Stimulated activated CD4-positive, alpha-beta T cell treated with anti-CD3 and anti-CD28 coated beads, Interleukin-4, amount 100 ng/mL, for 24 hours (primary cell): ENCODE data around the gene CNTN4.
"Not testable (repeated sequence)": the region's sequence is repeated elsewhere in the genome, so short reads cannot be mapped to it uniquely, and the experiment has no call there.

ENCODE experiments used
- DNase-seq: peaks from one replicate; pipeline ENCODE4 v3.0.0-alpha.2; 2020

CNTN4 gene

DNA sequence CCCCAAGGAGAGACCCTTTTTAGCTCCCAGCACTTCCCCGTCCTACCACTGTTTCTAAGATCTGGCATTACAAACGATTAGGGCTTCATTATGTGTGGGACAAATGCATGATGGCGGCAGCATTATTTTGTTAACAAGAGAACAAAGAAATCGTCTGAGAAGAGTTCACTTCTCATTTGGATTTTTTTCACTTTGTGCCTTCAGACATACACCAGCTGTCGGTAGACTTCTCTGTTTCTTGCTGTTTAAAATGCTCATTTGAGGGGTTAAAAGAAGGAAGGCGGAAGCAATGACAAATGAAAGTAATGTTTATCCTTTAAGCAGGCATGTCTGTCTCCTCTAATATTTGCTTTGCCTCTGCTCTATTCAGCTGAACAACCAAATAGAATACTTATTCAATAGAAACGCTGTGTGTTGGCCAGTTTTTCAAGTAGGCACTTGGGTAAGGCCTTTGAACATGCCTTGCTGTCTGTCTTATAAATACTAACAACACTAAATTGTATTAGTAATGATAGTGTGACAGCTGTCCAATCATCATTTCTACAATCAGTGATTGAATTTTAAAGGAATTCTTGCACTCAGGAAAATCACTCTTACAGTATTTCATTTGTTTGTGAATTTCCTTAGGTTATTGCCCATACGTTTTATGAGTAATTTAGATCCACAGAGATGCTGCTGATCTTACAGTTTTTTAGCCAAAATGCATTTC, 629.1 kb downstream of the CNTN4 start:
- no peak for DNase-seq

DNA sequence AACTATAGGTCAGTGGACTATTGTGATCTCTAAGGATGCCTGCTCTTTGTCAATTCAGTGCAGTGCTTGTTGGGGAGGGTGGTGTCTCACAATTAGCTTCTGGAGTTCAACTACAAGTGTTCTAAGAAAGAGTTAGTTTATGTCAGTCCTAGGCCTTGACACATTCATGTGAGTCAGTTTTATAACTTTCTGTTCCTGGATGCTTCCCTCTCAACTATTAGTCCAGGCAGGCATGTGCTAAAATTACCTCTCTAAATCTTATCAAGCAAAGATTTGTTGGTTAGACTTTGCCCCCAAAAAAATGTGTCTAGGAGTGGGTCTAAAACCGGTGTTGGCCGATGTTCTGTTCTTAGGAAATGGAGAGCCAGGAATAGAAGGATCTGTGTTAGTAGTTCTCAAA, 633.2 kb downstream of the CNTN4 start:
- no peak for DNase-seq

DNA sequence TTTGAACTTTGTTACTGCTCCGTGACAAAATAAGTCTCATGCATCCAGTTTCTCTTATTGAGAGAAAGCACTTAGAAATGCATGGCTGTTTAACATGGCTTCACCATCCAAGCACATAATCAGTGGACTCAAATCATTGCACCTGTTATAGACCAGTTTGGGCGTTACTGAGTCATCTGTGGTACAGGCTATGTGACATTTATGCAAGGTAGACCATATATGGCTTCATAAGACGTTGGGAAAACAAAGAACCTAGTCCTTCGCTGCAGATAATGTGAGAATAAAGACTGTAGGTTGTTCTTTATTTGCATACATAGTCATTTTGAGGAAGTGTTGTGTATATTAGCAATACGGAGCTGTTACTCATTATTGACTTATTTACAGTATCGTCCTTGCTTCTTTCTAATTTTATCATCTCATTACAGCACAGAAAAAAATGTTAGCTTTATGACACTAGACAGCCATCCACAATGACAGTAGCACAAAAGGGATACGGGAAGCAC, 636.8 kb downstream of the CNTN4 start:
- no peak for DNase-seq

DNA sequence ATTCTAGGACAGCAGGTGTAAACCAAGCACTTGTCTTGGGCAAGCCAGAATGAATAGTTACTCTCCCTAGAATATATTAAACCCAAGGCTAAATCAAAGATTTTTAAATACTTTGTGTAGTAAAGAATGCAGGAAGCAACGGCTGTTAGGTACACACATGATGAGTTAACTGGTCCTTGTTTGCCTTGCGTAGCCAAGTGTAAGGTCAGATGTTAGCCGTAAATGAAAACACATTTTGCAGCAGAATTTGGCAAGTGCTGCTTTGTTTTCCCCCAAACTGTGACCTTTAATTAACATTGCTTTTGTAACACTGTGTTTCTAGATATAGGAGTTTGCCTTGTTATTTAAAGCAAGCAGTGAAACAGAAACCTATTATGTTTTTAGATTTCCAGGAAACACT, 642.9 kb downstream of the CNTN4 start:
- DNase-seq = no peak

DNA sequence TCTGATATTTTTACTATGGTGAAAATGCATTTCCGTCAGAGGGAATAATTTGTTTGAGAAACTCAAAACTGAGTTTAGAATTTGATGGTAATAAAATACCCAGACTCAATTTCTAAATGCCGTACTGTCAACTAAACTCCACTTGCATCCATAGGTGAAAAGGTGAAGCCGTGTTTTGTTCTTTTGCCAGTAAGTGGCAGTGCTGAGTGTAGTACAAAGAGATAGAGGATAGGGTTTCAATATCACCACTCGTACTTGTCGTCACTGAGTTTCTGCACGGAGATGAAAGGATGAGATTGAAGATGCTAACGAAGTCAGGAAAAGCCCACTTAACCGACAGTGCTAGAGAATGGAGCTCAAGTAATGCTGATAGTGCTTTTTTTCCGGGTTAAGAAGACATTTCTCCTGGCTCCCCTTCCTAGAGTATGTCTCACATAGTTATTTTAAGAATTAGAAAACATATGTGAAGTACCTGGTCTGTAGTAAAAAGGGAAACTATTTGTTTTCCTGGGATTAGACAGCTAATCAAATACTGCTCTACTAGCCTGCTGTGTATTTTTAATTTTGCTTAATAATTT, 666.4 kb downstream of the CNTN4 start:
- no peak for DNase-seq

DNA sequence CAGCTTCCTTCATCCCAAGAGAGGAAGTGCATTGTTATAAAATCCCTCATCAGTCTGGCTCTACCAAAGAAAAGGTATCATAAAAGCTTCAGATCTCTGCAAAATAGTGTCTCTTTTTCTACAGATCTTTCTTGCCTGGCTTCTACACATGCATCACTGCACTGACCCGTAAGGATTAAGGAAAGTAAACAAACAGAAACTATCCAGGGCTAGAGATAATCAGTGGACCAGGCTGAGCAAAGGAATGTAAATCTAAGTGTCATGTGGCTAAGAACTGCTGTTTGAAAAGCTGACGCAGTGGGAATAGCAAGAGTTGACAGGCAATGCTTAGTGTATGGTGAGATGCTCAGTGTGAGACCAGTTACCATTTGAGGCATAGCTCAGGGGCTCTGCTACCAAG, 671.8 kb downstream of the CNTN4 start:
- DNase-seq = no peak

DNA sequence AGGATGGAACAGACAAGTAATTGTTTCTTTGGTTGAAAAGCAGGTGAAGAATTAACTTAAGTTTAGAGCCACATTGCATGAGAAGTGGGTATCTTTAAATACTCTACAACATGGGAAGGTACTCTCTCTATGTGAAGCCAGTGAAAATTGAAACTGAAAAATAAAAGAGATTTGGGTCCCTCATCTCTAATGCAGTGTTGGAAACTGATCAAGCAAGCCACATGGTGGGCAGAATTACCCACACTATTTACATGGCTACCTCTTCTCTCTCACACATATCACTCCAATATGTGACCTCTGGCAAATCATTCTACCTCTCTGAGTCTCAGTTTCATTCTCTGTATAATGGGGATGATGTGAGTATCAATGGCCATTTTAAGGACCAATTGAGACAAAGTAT, 672.5 kb downstream of the CNTN4 start:
- no peak for DNase-seq

DNA sequence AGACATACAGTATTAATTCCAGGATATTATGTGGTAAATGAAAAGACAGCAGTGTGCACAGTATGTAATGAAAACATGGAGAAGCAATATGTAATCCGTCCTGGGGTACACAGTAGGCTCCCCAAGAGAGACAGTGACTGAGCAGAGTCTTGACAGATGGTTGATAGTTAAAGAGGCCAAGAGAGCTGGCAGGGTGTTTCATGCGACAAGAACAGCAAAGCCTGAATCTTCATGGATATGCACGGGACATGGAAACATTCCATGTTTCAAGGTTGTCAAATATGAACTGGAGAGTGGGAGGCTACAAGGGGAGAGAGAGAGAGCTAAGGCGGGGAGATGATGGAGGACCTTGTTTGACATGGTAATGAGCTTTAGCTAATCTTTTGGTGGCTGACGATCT, 673.1 kb downstream of the CNTN4 start:
- no peak for DNase-seq

DNA sequence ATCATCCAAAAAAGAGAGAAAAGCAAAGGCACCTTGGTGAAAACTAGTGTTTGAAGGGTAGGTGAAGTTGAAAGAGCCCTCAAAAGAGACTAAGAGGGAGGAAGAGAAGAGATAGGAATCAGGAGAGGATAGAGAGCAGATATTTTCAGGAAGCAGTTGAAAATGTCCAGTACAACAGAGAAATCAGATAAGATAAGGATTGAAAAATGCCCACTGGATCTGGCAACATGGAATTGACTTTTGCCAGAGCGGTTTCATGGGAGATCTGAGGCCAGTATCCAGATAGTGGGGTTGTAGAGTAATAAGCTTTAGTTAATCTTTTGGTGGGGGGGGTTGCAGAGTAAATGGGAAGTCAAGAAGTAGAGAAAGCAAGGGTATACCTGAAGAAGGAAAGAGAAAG, 674.1 kb downstream of the CNTN4 start:
- DNase-seq = no peak

DNA sequence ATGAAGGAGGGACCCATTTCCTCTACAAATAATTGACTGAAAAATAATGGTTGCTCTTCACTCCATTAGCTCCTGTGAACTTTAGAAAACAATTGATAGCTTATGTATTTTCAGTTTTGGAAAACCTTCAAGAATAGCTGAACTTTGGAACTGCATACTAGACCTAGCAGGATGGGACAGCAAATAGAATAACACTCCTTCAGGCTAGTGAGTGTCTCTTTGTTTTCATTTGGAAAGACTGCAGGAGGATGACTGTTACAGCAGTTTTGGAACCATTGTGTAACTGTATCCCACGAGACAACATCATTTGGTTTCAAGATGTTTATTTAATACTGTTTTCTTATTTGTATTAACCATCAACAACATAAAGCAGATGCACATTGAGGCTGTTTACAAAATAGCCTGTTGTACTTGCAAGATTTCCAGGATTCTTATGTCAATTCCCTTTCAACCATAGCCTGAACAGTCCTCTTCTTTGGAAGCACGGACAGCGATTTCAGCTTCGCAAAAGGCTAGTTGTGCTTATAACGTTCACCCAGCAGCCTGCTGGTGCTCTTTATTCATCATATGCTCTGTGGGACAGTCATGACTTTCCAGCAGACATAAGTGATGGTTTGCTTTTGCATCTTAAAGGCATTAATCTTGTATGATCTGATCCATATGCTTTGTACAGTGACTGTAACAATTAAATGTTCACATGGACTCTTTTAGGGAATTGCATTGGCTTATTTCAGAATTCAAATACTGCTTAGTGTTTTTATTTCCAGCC, 676.0 kb downstream of the CNTN4 start:
- no peak for DNase-seq

DNA sequence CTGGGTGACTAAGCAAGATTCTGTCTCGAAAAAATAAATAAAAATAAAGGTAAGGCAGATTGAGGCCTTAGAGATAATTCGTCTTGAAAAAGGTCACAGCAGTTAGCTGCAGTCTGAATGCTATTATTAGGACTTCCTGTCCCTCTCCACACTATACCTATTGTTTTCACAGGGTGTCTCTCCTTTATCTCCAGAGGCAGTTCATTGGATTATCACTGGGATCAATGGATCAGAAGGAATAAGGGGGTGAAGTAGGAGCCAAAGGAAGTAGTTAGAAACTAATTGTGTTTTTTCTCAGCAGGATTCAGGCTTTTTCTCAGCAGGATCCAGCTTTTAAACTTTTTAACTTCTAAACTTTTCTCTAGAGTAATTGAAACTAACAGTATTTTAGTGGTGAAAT, 684.6 kb downstream of the CNTN4 start:
- DNase-seq = no peak

DNA sequence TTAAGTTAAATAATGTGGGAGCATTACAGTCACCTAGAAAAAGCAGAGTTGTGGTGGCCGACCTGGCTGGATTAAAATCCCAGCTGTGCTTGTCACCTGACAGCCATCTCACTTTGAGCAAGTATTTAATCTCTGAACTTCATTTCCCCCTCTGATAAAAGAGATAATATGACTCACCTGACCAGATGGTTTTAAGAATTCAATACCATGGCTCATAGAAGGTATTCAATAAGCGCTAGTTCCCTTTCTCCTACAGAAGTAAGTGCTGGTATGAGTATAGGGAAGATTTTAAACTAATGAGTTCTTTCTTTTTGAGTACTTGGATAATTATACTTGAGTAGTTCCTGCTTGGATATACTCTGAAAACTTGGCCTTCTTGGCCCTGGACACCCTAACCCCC, 686.0 kb downstream of the CNTN4 start:
- no peak for DNase-seq

DNA sequence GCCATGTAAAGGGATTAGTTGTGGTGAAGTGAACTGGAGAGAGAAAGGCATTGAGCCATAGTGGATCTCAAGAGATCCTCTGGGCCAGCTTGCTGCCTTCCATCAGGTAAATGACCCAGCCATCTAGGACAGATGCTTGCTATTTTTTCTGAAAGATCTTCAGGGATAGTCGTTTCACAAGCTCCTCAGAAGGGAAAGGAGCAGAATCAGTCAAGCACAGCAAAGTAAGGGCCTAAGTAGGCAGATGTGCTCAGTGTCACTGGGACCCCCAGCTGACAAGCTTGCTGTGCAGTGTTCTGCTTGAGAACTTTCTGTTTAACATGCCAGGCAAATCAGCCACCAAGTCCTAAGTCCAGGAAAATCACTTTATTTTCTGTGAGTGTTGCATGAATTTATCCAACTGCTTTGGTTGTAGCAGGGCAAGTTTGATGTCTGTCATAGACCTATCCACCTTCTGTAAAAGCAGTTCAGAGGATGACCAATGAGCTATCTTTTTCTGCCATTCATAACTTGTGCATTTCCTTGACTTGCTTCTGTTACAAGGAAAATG, 691.7 kb downstream of the CNTN4 start:
- DNase-seq = no peak

DNA sequence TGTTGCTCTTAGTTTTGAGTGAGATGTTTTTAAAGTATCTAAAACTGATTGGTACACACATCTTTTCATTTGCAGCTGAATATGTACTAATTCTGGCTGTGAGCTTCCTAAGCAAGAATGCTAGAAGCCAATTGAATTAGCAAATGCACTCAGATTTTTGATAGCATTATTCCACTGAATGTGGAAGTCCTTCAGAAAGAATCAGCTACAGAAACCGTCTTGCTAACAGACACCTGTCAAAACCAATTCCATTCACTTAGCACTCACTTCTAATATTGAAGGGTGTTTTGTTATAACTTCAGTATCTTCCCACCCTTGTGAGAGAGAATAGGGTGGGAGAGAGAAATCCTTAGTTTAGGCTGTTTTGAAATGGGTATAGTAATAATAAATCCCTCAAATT, 693.8 kb downstream of the CNTN4 start:
- DNase-seq = no peak

DNA sequence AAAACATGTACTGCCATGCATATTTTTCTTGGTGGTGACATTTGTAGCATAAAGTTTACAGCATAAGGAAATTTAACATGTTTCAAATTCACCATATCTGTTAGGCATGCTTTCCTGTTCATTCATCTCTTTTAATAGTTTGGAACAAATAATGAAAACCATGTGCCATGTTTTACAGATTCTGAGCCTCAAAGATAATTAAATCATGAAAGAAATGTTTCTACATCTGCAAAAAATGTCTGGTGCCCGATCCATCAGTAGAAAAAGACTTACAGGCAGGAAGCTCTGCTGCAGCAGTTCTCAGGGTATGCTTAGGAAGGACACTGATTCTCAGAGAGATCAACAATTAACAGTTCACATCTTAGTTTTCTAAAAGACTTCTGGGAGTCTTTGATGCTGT, 695.3 kb downstream of the CNTN4 start:
- no peak for DNase-seq

DNA sequence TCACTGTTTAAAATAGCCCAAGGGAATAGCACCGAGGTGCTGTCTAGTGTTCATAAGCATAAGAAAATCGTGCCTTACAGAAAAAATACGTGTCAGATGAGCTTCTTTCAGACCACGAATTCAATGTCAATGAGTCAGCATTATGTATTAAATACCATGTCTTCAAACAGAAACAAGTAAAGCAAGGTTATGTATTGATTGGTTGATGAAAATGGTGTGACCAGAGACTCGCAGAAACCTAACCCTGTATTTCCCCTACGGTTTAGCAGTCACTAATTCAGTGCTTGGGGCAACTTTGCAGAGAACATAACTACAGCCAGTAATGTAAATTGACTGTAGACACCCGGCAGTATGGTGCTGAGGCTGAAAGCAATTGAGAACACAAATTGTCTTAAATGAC, 703.8 kb downstream of the CNTN4 start:
- DNase-seq = no peak

DNA sequence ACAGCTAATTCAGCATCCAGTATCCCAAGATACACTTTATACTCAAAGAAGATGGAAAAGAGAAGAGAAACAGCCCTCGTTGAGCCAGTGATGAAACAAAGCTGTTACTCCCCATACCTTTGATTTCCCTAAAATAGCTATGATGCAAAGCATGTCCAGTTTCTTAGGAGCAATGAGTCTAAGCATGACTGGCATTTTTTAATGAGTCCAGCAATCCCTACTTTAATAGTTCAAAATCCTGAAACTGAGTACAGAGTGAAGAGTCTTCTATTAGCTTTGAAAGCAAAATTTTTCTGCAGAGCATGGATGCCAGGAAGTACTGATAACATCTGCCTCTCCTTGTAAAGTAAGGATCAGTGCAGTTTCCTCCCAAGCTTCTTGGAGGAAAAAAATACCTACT, 708.8 kb downstream of the CNTN4 start:
- DNase-seq = no peak

DNA sequence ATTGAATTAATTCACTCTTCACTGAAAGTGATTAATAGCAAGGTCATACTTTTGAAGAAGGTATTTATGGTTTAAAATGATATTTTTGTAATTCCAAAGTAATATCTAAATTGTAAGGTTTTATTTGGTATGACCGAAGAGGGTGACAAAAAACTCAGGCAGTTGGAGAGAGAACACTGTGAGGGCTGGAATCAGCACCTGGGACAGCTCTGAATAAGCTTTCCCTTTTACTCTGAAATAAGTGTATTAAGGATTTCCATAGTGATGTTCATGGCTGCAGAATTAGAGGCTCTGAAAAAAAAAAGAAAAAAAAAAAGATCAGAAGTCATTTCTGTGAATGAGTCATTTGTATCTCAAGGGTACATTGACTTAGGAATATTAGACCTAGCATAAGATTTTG, 712.1 kb downstream of the CNTN4 start:
- DNase-seq = no peak

DNA sequence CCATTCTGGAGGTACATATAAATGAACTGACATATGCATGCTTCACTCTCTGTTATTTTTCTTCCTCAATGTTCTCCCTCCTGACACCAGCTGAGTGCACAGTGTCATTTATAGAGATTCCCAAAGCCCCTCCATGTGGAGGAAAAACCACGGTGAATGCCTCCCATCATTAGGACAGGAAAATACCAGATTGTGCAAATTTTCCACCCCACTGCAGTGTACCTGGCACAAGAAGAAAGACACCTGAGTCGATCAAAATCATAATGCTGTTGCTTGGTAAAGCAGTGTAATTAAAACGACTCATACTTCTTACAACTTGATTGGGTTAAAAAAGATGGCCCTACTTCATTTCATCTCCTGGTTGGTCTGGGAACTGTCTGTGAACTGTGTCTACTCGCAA, 720.9 kb downstream of the CNTN4 start:
- DNase-seq = no peak

DNA sequence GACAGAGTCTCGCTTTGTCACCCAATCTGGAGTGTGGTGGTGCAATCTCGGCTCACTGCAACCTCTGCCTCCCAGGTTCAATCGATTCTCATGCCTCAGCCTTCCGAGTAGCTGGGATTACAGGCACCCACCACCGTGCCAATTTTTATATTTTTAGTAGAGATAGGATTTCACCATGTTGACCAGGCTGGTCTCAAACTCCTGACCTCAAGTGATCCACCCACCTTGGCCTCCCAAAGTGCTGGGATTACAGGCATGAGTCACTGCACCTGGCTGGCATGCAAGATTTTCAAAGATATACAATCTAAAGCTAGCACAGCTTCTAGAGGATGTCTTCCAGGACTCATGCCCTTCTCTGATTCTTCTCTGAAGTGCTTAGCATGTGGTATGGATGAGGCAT, 722.3 kb downstream of the CNTN4 start:
- not testable (repeated sequence) for DNase-seq

DNA sequence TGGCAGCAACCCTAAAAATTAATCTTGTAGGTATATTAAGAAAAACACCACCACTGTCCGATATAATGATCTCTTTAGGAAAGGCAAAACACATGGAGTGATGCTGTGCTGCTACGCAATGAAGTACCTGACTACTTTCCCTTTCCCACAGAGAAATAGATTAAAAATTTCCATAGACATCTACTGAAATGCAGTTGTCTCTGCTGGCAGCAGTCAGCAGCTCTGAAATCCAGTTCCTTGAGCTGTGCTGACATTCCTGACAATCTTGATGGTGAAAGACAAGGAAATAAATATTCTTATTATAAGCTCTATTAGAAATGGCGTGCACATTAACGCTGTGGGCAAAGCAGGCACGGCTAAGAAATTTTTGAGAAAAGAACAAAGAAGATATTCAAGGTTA, 723.9 kb downstream of the CNTN4 start:
- no peak for DNase-seq

DNA sequence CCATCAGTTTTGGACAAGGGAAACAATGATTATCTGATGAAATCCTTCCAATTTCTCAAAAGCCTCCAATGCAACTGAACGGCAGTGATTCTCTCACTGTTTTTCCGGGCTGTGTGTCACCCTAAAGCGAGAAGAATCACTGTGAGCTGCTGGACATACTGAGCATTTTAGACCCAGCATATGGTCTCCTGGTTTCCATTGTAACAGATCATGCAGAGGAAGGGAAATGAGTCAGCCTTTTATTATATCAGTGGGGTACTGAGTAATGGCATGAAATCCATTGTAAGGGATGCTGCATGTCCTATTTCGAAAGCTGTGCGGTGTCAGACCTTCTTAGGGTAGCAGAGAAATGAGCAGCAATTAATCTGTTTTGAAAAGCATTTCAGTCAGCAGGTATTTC, 724.4 kb downstream of the CNTN4 start:
- DNase-seq = no peak

DNA sequence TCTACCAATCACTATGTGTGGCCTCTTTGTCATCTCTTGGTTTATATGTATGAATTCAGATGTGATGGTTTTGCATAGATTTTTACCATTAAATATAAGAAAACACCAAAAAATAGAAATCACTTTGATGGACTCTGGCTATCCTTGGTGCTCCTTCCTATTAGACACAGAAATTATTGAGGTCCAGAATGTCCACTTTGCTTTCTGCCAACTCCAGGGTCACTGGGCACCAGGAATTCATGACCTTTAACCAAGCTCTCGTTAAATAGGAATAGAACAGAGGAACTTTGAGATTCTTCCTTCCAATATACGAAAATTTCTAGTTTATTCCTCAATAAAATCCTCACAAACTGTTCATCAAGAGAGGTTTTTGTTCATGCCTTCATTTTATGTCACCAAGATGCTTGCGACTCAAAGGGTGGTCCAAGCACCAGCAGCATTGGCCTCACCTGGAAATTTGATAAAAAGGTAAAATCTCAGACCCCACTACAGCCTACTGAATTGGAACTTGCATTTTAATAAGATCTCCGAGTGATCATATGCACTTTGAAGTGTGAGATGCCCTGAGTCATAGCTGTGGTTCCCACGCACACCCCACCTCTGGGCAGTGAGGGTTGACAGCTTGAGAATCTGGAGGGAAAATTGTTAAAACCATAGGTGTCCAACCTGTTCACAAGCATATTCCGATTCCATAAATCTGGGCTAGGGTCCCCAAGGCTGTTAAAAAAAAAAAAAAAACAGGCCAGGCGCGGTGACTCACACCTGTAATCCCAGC, 725.0 kb downstream of the CNTN4 start:
- no peak for DNase-seq
